ENCODE results near the gene GMEB1. TPM values are rescaled to one million over a fixed set of nuclear protein-coding genes. Genes with fewer than 3 reads are reported as not detected.
"Not testable (repeated sequence)": the region's sequence is repeated elsewhere in the genome, so short reads cannot be mapped to it uniquely, and the experiment has no call there.

Gene GMEB1
- total and polyA plus RNA-seq, 2 donors (not counting 1 experiment from before 2014, with no cell fraction given): 7.5 to 21.7 TPM

- H3K4me1 Mint-ChIP-seq; H3K4me1 ChIP-seq (ENCODE audit: control insufficient read depth in 2 of 2, insufficient read depth in 2 of 2, low read length in 2 of 2); H3K9me3 Mint-ChIP-seq (ENCODE audit: insufficient read depth); H3K4me3 ChIP-seq (ENCODE audit: control extremely low read depth in 1 of 5, extremely low read depth in 1 of 5, insufficient read depth in 1 of 5, low read depth in 2 of 5, low read length in 4 of 5); H3K27ac ChIP-seq (ENCODE audit: low read length in 2 of 2); H3K27ac Mint-ChIP-seq; H4K20me1 ChIP-seq (ENCODE audit: control insufficient read depth, insufficient read depth, low read length, poor library complexity, severe bottlenecking); H3K79me2 ChIP-seq (ENCODE audit: control insufficient read depth, insufficient read depth, low read length); H3K27me3 ChIP-seq (replicated peaks in 1 of 4; ENCODE audit: control extremely low read depth in 1 of 4, control insufficient read depth in 3 of 4, insufficient read depth in 4 of 4, low read length in 3 of 4); H3K9me3 ChIP-seq (ENCODE audit: control extremely low read depth in 1 of 3, control insufficient read depth in 2 of 3, insufficient read depth in 1 of 3, low read length in 2 of 3); H3K36me3 ChIP-seq (replicated peaks in 1 of 2; ENCODE audit: control extremely low read depth in 1 of 2, control insufficient read depth in 1 of 2, extremely low read depth in 1 of 2, insufficient read depth in 2 of 2, low read length in 1 of 2); CTCF ChIA-PET; H3K4me2 ChIP-seq (replicated peaks; ENCODE audit: low read depth, low read length, poor library complexity, severe bottlenecking); H3K9ac ChIP-seq (ENCODE audit: low read length); H3K27me3 Mint-ChIP-seq; intact Hi-C loops (cut with micrococcal nuclease); POLR2A ChIA-PET; H3K4me3 Mint-ChIP-seq; ATAC-seq (ENCODE audit: low read depth); H2AFZ ChIP-seq (ENCODE audit: insufficient read depth, low read depth, low read length, poor library complexity, severe bottlenecking): not testable (repeated sequence)
- WGBS (ENCODE audit: insufficient coverage): no CpG with 5 or more reads among the region's 3 CpGs
- TF ChIP-seq CTCF (IDR thresholded peaks at IDR 0.05): peak; percentile 9
- DNase-seq: peak; percentile 41
Measured at GRCh38 chr1:28653870-28654269, 14.7 kb upstream of the GMEB1 start.

- H3K79me2 ChIP-seq (ENCODE audit: control insufficient read depth, insufficient read depth, low read length); H3K4me2 ChIP-seq (replicated peaks; ENCODE audit: low read depth, low read length, poor library complexity, severe bottlenecking); H3K36me3 ChIP-seq (replicated peaks in 1 of 2; ENCODE audit: control extremely low read depth in 1 of 2, control insufficient read depth in 1 of 2, extremely low read depth in 1 of 2, insufficient read depth in 2 of 2, low read length in 1 of 2); ATAC-seq (ENCODE audit: low read depth); H3K27me3 Mint-ChIP-seq; DNase-seq; intact Hi-C loops (cut with micrococcal nuclease); H3K9me3 ChIP-seq (ENCODE audit: control extremely low read depth in 1 of 3, control insufficient read depth in 2 of 3, insufficient read depth in 1 of 3, low read length in 2 of 3); H3K4me3 Mint-ChIP-seq; POLR2A ChIA-PET; H4K20me1 ChIP-seq (ENCODE audit: control insufficient read depth, insufficient read depth, low read length, poor library complexity, severe bottlenecking); H2AFZ ChIP-seq (ENCODE audit: insufficient read depth, low read depth, low read length, poor library complexity, severe bottlenecking); H3K9me3 Mint-ChIP-seq (ENCODE audit: insufficient read depth); H3K4me1 ChIP-seq (ENCODE audit: control insufficient read depth in 2 of 2, insufficient read depth in 2 of 2, low read length in 2 of 2); H3K4me3 ChIP-seq (ENCODE audit: control extremely low read depth in 1 of 5, extremely low read depth in 1 of 5, insufficient read depth in 1 of 5, low read depth in 2 of 5, low read length in 4 of 5); H3K27ac ChIP-seq (ENCODE audit: low read length in 2 of 2); CTCF ChIA-PET; H3K27me3 ChIP-seq (replicated peaks in 1 of 4; ENCODE audit: control extremely low read depth in 1 of 4, control insufficient read depth in 3 of 4, insufficient read depth in 4 of 4, low read length in 3 of 4); H3K4me1 Mint-ChIP-seq; H3K9ac ChIP-seq (ENCODE audit: low read length); H3K27ac Mint-ChIP-seq: not testable (repeated sequence)
- 100% methylated on average over 4 of the region's 10 CpGs for WGBS (ENCODE audit: insufficient coverage)
Measured at GRCh38 chr1:28655448-28656311, 12.9 kb upstream of the GMEB1 start.

All from B cell (primary cell).